H1 (cell line): ENCODE measurements around the gene PHRF1. TPM values are rescaled to one million over a fixed set of nuclear protein-coding genes. Genes with fewer than 3 reads are reported as not detected.

ENCODE experiments used
- CTCF ChIA-PET: fragments of 300-600 bp; sonication (Branson Sonifier 250); formaldehyde crosslinking; loops from one replicate; lab custom pipeline; 2021; ENCODE audit not compliant: partially characterized antibody; lab: Charles Lee
- POLR2A ChIA-PET: fragments of 300-600 bp; sonication (Branson Sonifier 250); formaldehyde crosslinking; loops from one replicate; lab custom pipeline; 2021; ENCODE audit warnings: inconsistent platforms; ENCODE audit not compliant: partially characterized antibody; lab: Charles Lee
- DNase-seq, 2 experiments: peaks; one replicate each; pipeline versions ENCODE4 v3.0.0 to v3.0.0-alpha.2; 2010 to 2022; ENCODE audit warnings: low spot score in 2 of 2, low read depth in 1 of 2, mixed read lengths in 1 of 2
- FAIRE-seq: peaks from 2 replicates; lab custom pipeline; 2011; peaks lifted over from hg19 to GRCh38; lab: Jason Lieb, UNC
- H2AFZ ChIP-seq: 2 replicates; pipeline ENCODE4 v1.8.1; 2012; ENCODE audit warnings: low read length, inconsistent platforms
- H2AK5ac ChIP-seq: 2 replicates; pipeline ENCODE4 v1.6.1; 2013; ENCODE audit warnings: low read depth, low read length
- H2BK120ac ChIP-seq: replicated peaks from 2 replicates; pipeline ENCODE3; 2013; ENCODE audit warnings: low read depth, low read length, inconsistent platforms
- H2BK12ac ChIP-seq: 2 replicates; pipeline ENCODE4 v1.6.1; 2013; ENCODE audit warnings: low read depth, low read length
- H2BK15ac ChIP-seq: 2 replicates; pipeline ENCODE4 v1.6.1; 2013; ENCODE audit warnings: low read length
- H2BK20ac ChIP-seq: 2 replicates; pipeline ENCODE4 v1.6.1; 2013; ENCODE audit warnings: low read length
- H2BK5ac ChIP-seq: 2 replicates; pipeline ENCODE4 v1.6.1; 2013; ENCODE audit warnings: low read depth, low read length
- H3K14ac ChIP-seq: 2 replicates; pipeline ENCODE4 v1.6.1; 2013; ENCODE audit warnings: inconsistent platforms; ENCODE audit not compliant: insufficient read length
- H3K18ac ChIP-seq: 2 replicates; pipeline ENCODE4 v1.6.1; 2013; ENCODE audit warnings: low read length; ENCODE audit errors: extremely low read depth
- H3K23ac ChIP-seq: 2 replicates; pipeline ENCODE4 v1.6.1; 2013; ENCODE audit warnings: inconsistent platforms; ENCODE audit not compliant: insufficient read length
- H3K23me2 ChIP-seq: 2 replicates; pipeline ENCODE4 v1.6.1; 2013; ENCODE audit warnings: low read depth, low read length
- H3K27ac ChIP-seq: 2 replicates; pipeline ENCODE4 v1.6.1; 2011; ENCODE audit warnings: low read depth, low read length, inconsistent platforms
- H3K27me3 ChIP-seq, 4 experiments: replicated peaks in 1 of 4; 1 replicate in 1 of 4; 2 replicates in 3 of 4; pipeline versions ENCODE4 v1.6.1 to v1.8.1; 2011 to 2013; ENCODE audit warnings: low read length in 3 of 4, mild to moderate bottlenecking in 3 of 4, inconsistent platforms in 2 of 4, mixed read lengths in 2 of 4, moderate library complexity in 1 of 4; ENCODE audit not compliant: control insufficient read depth in 3 of 4, insufficient read depth in 3 of 4; ENCODE audit errors: extremely low read depth in 1 of 4
- H3K36me3 ChIP-seq, 4 experiments: 2 replicates each; pipeline versions ENCODE4 v1.6.1 to v1.8.1; 2011 to 2013; ENCODE audit warnings: mild to moderate bottlenecking in 4 of 4, low read length in 3 of 4, moderate library complexity in 2 of 4, control low read depth in 1 of 4, inconsistent platforms in 1 of 4; ENCODE audit not compliant: insufficient read depth in 4 of 4, control insufficient read depth in 2 of 4
- H3K4ac ChIP-seq: replicated peaks from 2 replicates; pipeline ENCODE3; 2013; ENCODE audit warnings: low read length, low read depth, mixed read lengths, inconsistent platforms; ENCODE audit not compliant: insufficient read length
- H3K4me1 ChIP-seq, 4 experiments: replicated peaks in 1 of 4; 1 replicate in 1 of 4; 2 replicates in 3 of 4; pipeline versions ENCODE4 v1.6.1 to v1.8.1; 2011 to 2013; ENCODE audit warnings: low read length in 3 of 4, inconsistent platforms in 2 of 4, mixed read lengths in 1 of 4; ENCODE audit not compliant: insufficient read depth in 4 of 4, control insufficient read depth in 3 of 4
- H3K4me2 ChIP-seq, 2 experiments: 2 replicates each; pipeline versions ENCODE4 v1.6.1 to v1.8.1; 2011 to 2013; ENCODE audit warnings: low read depth in 2 of 2, low read length in 2 of 2, control low read depth in 1 of 2, inconsistent platforms in 1 of 2, mild to moderate bottlenecking in 1 of 2; ENCODE audit not compliant: insufficient read depth in 1 of 2
- H3K4me3 ChIP-seq, 4 experiments: fragments of 200-600, 300-600 bp in 1 of 4; sonication (generic), shearing (Covaris generic), sonication (Bioruptor Twin) in 1 of 4; 2 replicates each; pipeline versions ENCODE4 v1.5.1 to v1.8.1; 2011 to 2016; ENCODE audit warnings: low read length in 4 of 4, low read depth in 3 of 4, control low read depth in 2 of 4, inconsistent platforms in 2 of 4, mild to moderate bottlenecking in 2 of 4, mixed read lengths in 1 of 4, moderate library complexity in 1 of 4; ENCODE audit not compliant: insufficient read depth in 2 of 4; ENCODE audit errors: extremely low read depth in 1 of 4
- H3K56ac ChIP-seq: replicated peaks from 2 replicates; pipeline ENCODE3; 2013; ENCODE audit warnings: low read depth, mild to moderate bottlenecking, mixed read lengths, low read length, inconsistent platforms; ENCODE audit not compliant: insufficient read length
- H3K79me1 ChIP-seq: 2 replicates; pipeline ENCODE4 v1.6.1; 2013; ENCODE audit warnings: low read depth, low read length, control low read depth
- H3K79me2 ChIP-seq, 2 experiments: 2 replicates each; pipeline versions ENCODE4 v1.6.1 to v1.8.1; 2012 to 2013; ENCODE audit warnings: low read length in 2 of 2, mild to moderate bottlenecking in 2 of 2, inconsistent platforms in 1 of 2; ENCODE audit not compliant: insufficient read depth in 2 of 2, control insufficient read depth in 1 of 2
- H3K9ac ChIP-seq, 4 experiments: replicated peaks in 1 of 4; 1 replicate in 1 of 4; 2 replicates in 3 of 4; pipeline versions ENCODE4 v1.6.1 to v1.8.1; 2011 to 2013; ENCODE audit warnings: low read depth in 3 of 4, low read length in 3 of 4, control low read depth in 2 of 4, mild to moderate bottlenecking in 2 of 4, moderate library complexity in 2 of 4, inconsistent platforms in 1 of 4; ENCODE audit errors: extremely low read depth in 1 of 4
- H3K9me3 ChIP-seq, 2 experiments: 2 replicates each; pipeline versions ENCODE4 v1.6.1 to v1.8.1; 2012 to 2013; ENCODE audit warnings: mild to moderate bottlenecking in 2 of 2, moderate library complexity in 2 of 2, control low read depth in 1 of 2, inconsistent platforms in 1 of 2, low read depth in 1 of 2, low read length in 1 of 2, mixed read lengths in 1 of 2; ENCODE audit not compliant: insufficient read depth in 2 of 2
- H4K20me1 ChIP-seq, 2 experiments: replicated peaks in 1 of 2; 2 replicates each; pipeline versions ENCODE3 to v1.8.1; 2011 to 2013; ENCODE audit warnings: inconsistent platforms in 2 of 2, low read length in 2 of 2, mild to moderate bottlenecking in 1 of 2; ENCODE audit not compliant: insufficient read depth in 2 of 2, control insufficient read depth in 1 of 2
- H4K5ac ChIP-seq: 2 replicates; pipeline ENCODE4 v1.6.1; 2013; ENCODE audit warnings: low read length, low read depth, mixed read lengths, inconsistent platforms; ENCODE audit not compliant: insufficient read length
- H4K8ac ChIP-seq: 2 replicates; pipeline ENCODE4 v1.8.0; 2013; ENCODE audit warnings: mild to moderate bottlenecking, moderate library complexity, low read length, inconsistent platforms; ENCODE audit not compliant: insufficient read depth; ENCODE audit errors: extremely low read depth
- H4K91ac ChIP-seq: replicated peaks from 2 replicates; pipeline ENCODE3; 2013; ENCODE audit warnings: low read length, mixed read lengths, inconsistent platforms; ENCODE audit not compliant: insufficient read length
- CHD2 ChIP-seq: IDR thresholded peaks from 2 replicates; pipeline ENCODE4 v1.6.1; 2012; ENCODE audit warnings: low read length, improper control_type of control experiment
- MAX ChIP-seq: IDR thresholded peaks from 2 replicates; pipeline ENCODE4 v1.6.1; 2012; ENCODE audit warnings: inconsistent platforms
- RFX5 ChIP-seq: IDR thresholded peaks from 2 replicates; pipeline ENCODE4 v1.6.1; 2011; ENCODE audit warnings: low read depth, low read length, improper control_type of control experiment, borderline replicate concordance
- WGBS, 2 experiments: shearing (Covaris generic) in 1 of 2; methylation state at CpG; one replicate each; pipeline versions ENCODE4 v1.1.6 to v1.1.7; 2013 to 2015; ENCODE audit warnings: low lambda C conversion rate in 2 of 2, mixed read lengths in 2 of 2, inconsistent platforms in 1 of 2, low coverage in 1 of 2, missing lambda C conversion rate in 1 of 2; ENCODE audit not compliant: insufficient replicate concordance in 2 of 2, insufficient coverage in 1 of 2, insufficient read length in 1 of 2; ENCODE audit errors: extremely low coverage in 1 of 2, missing lambda C conversion rate in 1 of 2; 5-methylcytosine and 5-hydroxymethylcytosine counted together
- polyA plus RNA-seq, 7 experiments: library from polyadenylated mRNA; depleted of rRNA in 3 of 7; stranded (reverse) in 5 of 7; unstranded in 2 of 7; fragments of >200 nt in 5 of 7; fragments of 200-250 nt in 2 of 7; gene quantifications; 1 replicate in 5 of 7; 2 replicates in 1 of 7; 4 replicates in 1 of 7; pipeline versions ENCODE4 v1.2.1 to v1.2.3, GENCODE V29; 2011 to 2013; ENCODE audit warnings: missing spikeins in 2 of 7, mixed read lengths in 2 of 7
- total RNA-seq: library from RNA; stranded (reverse); fragmentation: NEBNext Ultra II Directional; extraction: Animal tissue kit (Norgen Biotek cat#: 25700); gene quantifications from 2 replicates; pipeline ENCODE4 v1.2.1, GENCODE V29; 2021

The PHRF1 gene
- total and polyA plus RNA-seq, 2 of the 8 experiments (the other 6 are each of a cell fraction or from before 2014, with no cell fraction given), result 13.4 to 37.3 TPM

- no peak overlapping the region for H3K14ac ChIP-seq
- no peaks in the 10 kb centered on the region for H3K79me2 ChIP-seq
- no peak overlapping the region for H4K5ac ChIP-seq
- CTCF ChIA-PET, result interaction anchor here (0.6 to 2.4 kb wide), 9 partner anchors 17 to 131 kb away, joined by 3 to 11 read pairs (median 6); no protein-coding TSS in a partner anchor
- no peak overlapping the region for H2AFZ ChIP-seq
- no peak overlapping the region for H2BK15ac ChIP-seq
- no peak overlapping the region for H3K23ac ChIP-seq
- no peak for FAIRE-seq
- no peak overlapping the region for H2AK5ac ChIP-seq
- no peak overlapping the region; a peak in 1 of 4 replicates for H3K4me2 ChIP-seq
- H3K56ac ChIP-seq, result no peak overlapping the region
- POLR2A ChIA-PET, result interaction anchor here (1.0 to 2.3 kb wide), 8 partner anchors 13 to 151 kb away, joined by 3 to 20 read pairs (median 4); partner anchors contain the start of genes DRD4 and SCT
- H2BK120ac ChIP-seq, result no peak overlapping the region
- TF ChIP-seq RFX5 (no peak), MAX (0 out of 2 replicates have a peak, but pooled peaks have one; percentile 63), CHD2 (no peak)
- no peak overlapping the region for H3K9ac ChIP-seq
- no peak overlapping the region for H3K4me3 ChIP-seq
- 94% methylated on average over 10 of the region's 10 CpGs; no CpG with 5 or more reads in 1 of the 2 experiments for WGBS, 2 experiments
- DNase-seq, result no peak
- no peak overlapping the region for H2BK20ac ChIP-seq
- no peaks in the 10 kb centered on the region for H3K9me3 ChIP-seq
- peaks cover 16 to 46% (median 36%) of the 10 kb centered on the region in 4 experiments for H3K36me3 ChIP-seq
- peaks cover 6% of the 10 kb centered on the region for H3K79me1 ChIP-seq
- peaks cover 0 to 15% (median 3%) of the 10 kb centered on the region in 4 experiments; a peak in 5 of 7 replicates for H3K4me1 ChIP-seq
- no peak overlapping the region for H2BK12ac ChIP-seq
- no peak overlapping the region for H3K18ac ChIP-seq
- H2BK5ac ChIP-seq, result no peak overlapping the region
- H4K8ac ChIP-seq, result no peak overlapping the region; the same call in 1 of the 2 replicates
- H4K20me1 ChIP-seq, result peaks cover 21 to 29% of the 10 kb centered on the region in 2 experiments
- H3K23me2 ChIP-seq, result peaks cover 3% of the 10 kb centered on the region; the same call in 1 of the 2 replicates
- H3K27ac ChIP-seq, result no peak overlapping the region
- no peaks in the 10 kb centered on the region for H3K27me3 ChIP-seq
- no peak overlapping the region for H4K91ac ChIP-seq
- H3K4ac ChIP-seq, result no peak overlapping the region
Observed at GRCh38 chr11:612961-613300, 36.7 kb downstream of the PHRF1 start.
